ENCODE data around the gene SPTBN4.

The SPTBN4 gene

GRCh38 chr19:40513345-40513678 is 46.5 kb downstream of the SPTBN4 start:
- no peak overlapping the region for H3K27ac ChIP-seq (replicated peaks)
- DNase-seq (ENCODE audit: low read depth in 1 of 2, low spot score in 1 of 2) = no peak
- H3K27me3 ChIP-seq (ENCODE audit: insufficient read depth, poor library complexity, severe bottlenecking) = peaks cover 35% of the 10 kb centered on the region
- no peak for TF ChIP-seq CTCF (IDR thresholded peaks at IDR 0.05; ENCODE audit: insufficient read depth, low read length)
- no peak for TF ChIP-seq SPI1 (IDR thresholded peaks at IDR 0.05; ENCODE audit: borderline replicate concordance, low read depth)
- TF ChIP-seq POLR2AphosphoS5 (IDR thresholded peaks at IDR 0.05; ENCODE audit: low read depth) = no peak
- TF ChIP-seq REST (IDR thresholded peaks at IDR 0.05; ENCODE audit: insufficient replicate concordance, low read depth) = no peak
- no peak for TF ChIP-seq GABPA (IDR thresholded peaks at IDR 0.05; ENCODE audit: low read depth)
- H3K4me3 ChIP-seq (replicated peaks; ENCODE audit: insufficient read depth, low read length) = no peak overlapping the region

GRCh38 chr19:40513741-40514315 is 47.0 kb downstream of the SPTBN4 start:
- H3K27me3 ChIP-seq (ENCODE audit: insufficient read depth, poor library complexity, severe bottlenecking) = peaks cover 39% of the 10 kb centered on the region

More at GRCh38 chr19:40513741-40514315, 47.0 kb downstream of the SPTBN4 start:
- Histone ChIP-seq H3K27ac (replicated peaks) (no peak overlapping the region), H3K4me3 (replicated peaks; ENCODE audit: insufficient read depth, low read length) (no peak overlapping the region)
- DNase-seq (ENCODE audit: low read depth in 1 of 2, low spot score in 1 of 2) = no peak
- TF ChIP-seq REST (IDR thresholded peaks at IDR 0.05; ENCODE audit: insufficient replicate concordance, low read depth) (no peak), POLR2AphosphoS5 (IDR thresholded peaks at IDR 0.05; ENCODE audit: low read depth) (no peak), CTCF (IDR thresholded peaks at IDR 0.05; ENCODE audit: insufficient read depth, low read length) (no peak), SPI1 (IDR thresholded peaks at IDR 0.05; ENCODE audit: borderline replicate concordance, low read depth) (no peak), GABPA (IDR thresholded peaks at IDR 0.05; ENCODE audit: low read depth) (no peak)
